Stromal cell of bone marrow (primary cell): ENCODE measurements around the gene MZT2B.
A peak's percentile ranks its signal among the peaks of the same experiment; 100 is the strongest.
"Not testable (repeated sequence)": the region's sequence is repeated elsewhere in the genome, so short reads cannot be mapped to it uniquely, and the experiment has no call there.

Source experiments
- DNase-seq: peaks from one replicate; pipeline ENCODE4 v3.0.0-alpha.2; 2012; ENCODE audit warnings: low read depth

The MZT2B gene

DNA sequence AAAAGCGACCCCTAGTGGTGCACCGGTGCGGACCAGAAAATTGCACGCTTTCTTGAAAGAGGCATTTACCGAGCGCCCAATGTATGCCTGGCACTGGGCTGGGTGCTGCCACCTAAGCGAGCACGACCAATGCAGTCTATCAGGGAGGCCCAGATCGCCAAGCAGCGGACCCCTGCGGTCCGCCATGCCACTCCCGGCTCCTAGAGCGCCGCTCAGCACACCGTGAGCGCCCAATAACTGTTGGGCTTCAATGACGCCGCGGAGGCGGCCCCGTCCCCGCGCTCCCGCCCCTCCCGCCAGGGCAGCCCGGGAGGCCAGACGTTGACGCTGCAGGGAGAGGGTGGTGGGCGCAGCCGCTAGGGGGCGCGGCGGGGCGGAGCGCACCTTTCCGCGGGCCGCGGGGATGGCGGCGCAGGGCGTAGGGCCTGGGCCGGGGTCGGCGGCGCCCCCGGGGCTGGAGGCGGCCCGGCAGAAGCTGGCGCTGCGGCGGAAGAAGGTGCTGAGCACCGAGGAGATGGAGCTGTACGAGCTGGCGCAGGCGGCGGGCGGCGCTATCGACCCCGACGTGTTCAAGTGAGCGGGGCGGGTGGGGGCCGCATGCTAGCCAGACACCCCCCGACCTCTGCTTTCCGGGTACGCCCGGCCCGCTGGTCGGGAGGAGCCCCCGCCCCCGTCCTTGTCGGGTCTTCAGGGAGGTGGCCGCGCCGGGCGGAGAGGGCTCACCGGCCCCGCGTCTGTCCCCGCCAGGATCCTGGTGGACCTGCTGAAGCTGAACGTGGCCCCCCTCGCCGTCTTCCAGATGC is at the start of gene MZT2B:
Gene MZT2B (plus strand): TSS at position 383 of the 803 bp plus-strand sequence. CDS start 21 bp downstream, at position 404.
- peak; percentile 61 for DNase-seq

DNA sequence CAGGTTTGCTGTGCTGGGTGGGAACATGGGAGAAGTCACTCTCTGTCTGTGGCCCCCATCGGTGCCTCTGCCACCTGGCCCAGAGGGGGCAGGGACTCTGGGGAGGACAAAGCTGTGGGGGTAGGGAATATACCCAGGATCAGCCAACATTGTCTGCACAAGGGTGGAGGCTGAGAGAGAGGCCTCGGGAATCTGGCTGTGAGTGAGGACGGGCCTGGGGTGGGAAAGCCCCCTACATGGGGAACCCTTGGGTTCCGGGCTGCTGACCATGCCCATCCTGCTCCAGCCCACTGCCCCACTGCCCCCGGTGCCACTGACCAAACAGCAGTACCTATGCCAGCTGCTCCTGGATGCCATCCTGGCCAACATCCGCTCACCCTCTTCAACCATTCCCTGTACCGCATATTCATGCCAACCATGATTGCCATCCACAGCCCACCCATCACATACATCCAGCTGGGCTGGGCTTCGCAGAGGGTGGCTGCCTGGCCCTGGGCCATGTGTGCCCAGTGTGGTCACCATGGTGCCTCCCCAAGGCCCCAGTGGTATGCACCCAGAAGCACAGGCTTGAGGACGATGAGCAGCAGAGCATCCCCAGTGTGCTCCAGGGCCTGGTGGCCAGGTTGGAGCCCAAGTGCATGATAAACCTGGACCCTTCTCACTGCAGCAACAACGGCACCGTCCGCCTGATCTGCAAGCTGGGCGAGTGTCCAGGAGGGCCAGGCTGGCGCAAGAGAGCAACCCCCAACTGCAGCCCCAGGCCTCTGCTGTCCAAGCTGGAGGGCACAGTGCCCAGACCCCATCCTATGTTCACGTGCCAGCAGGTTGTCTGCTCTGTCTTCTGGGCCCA is 46.1 kb upstream of the MZT2B start:
- no peak for DNase-seq

- not testable (repeated sequence) for DNase-seq
Observed at GRCh38 chr2:130136546-130136945, 45.5 kb upstream of the MZT2B start.

DNA sequence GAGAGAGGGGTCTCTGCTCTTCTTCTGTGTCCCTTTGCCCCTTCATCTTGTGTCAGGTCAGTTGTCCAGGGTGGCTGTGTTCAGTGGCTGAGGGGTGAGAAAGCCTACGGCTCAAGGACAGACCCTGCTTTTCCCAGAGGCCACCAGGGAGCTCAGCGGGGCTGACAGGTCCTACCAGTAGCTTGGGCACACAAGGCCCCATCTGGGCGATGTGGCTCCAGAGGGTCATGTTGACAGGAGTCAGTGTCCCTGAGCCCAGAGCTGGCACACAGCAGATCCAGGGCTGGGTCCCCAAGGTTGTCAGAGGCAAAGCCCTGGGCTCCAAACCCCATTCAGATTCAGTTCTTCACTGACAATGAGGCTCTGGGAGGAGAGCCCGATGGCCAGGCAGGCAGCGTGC is 44.9 kb upstream of the MZT2B start:
- DNase-seq = not testable (repeated sequence)

GRCh38 chr2:130138326-130138725 is 43.7 kb upstream of the MZT2B start:
- DNase-seq = not testable (repeated sequence)

DNA sequence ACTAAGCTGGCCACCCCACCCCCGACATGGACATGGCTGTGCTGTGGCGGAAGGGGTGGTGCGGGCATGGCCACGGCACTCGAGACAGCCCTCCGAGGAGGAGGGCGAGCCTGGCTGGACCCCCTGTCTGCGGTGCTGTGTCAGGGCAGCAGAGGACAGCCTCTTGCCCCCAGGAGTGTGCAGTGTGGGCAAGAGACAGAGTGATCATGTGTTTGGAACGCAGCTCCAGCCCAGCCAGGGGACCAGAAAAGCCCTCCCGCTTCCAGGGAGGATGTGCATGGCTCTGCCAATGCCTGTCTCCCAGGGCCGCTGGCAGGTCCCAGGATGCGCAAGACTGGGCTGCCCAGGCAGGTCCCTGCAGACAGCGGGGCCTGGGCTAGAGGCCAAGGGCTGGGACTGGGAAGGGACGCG is 43.2 kb upstream of the MZT2B start:
- DNase-seq = not testable (repeated sequence)

GRCh38 chr2:130139331-130140280 is 42.5 kb upstream of the MZT2B start:
- not testable (repeated sequence) for DNase-seq

DNA sequence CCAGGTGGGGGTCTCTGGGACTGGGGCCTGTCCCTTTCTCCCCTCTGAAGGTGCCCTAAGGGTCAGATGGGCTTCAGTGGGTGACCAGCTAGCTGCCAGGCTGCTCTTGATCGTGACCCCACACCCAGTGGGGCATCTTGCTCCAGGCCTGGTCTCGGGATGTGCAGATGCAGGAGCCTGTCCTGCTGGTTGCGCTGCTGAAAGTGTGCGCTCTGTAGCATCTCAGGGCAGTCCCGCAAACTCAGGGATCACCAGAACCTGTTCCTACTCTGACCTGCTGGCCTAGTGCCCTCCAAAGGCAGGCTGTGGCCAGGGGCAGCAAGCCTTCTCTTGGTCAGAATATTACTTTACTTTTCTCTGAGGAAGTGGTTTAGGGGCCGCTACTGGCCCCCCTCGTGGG is 41.5 kb upstream of the MZT2B start:
- not testable (repeated sequence) for DNase-seq

DNA sequence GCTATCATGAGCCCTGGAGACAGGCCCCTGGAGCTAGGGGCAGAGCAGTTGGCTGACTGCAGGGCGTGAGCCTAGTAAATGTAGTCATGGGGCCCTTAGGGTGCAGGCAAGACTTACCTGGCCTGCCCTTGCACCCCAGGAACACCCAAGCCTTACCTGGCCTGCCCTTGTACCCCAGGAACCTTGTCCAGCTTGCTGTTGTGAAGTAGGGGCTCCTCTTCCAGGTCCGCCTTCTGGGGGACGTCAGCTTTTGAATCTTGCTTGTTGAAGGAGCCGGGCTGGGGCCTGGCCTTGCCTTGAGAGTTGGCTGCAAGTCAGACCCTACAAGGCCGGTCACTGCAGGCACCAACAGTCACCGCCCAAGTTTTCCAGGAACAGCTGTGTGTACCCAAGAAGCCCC is 41.1 kb upstream of the MZT2B start:
- DNase-seq = not testable (repeated sequence)

DNA sequence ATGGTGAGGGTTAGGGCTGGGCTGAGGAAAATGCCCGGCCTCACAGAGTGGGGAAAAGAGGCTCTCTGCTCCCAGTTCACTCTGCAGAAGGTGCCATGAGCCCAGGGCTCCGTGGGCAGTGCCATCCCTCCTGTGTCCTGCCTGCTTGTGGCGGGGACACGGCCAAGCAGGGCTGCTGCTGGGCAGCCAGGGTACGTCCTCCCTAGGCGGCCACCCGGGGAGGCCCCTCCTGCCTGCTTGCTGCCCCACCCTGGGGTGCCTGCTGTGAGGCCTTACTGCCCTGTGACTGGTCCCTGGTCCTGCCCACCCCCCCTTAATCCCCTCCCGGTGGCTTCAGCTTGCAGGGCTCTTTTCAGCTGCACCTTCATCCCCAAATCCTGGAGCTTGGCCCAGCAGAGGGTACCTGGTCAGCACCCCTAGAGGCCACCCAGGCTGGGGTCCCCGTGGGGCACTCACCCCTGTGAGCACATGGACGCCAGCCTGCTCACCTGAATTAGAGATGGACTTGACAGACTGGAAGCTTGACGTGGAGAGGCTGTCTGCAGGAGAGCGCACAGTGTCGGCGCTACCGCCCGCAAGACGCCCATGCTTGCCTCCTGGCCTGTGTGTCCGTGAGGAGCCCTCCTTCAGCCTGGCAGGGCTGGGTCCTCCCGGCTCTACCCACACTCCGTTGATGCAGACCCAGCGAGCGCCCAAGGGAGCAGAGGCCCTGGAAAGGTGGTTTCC is 40.3 kb upstream of the MZT2B start:
- not testable (repeated sequence) for DNase-seq

DNA sequence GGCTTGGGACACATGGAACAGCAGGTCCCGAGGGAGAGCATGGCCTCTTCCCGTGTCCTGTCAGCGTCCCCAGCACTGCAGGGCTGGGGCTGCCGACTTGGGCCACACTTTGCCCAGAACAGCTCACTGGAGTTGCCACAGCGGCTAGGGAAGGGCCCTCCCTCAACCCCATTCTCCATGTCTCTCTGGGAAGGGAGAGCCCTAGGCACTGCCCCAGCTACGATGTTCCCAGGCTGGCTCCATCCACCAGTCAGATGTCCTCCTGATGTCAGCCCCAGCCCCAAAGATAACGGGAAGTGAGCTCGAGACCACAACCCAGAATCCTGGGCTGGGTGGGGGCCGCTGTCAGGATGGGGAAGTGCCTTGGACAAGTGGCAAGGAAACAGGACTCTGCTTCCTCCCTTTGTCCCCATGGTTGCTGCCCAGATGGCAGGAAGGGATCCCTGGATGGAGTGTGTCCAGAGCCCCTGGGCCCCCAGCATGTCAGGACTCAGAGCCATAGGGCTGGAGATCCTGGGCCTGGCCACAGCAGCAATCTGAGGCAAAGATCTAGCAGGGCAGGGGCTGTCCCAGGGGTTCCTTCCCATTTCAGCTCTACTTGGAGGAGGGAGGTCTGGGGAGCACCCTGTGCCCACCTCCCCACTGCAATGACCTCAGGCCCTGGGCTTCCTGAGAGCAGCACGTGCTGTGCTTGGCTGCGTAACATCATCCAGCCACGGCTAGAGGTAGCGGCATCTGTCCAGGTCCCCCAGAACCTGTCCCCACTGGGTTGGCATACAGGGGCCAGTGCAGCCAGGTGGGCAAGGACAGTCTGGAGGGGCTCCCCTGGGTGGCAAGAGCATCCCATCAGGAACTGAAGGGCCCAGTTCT is 39.4 kb upstream of the MZT2B start:
- DNase-seq = not testable (repeated sequence)

- not testable (repeated sequence) for DNase-seq
Observed at GRCh38 chr2:130143266-130144039, 38.6 kb upstream of the MZT2B start.

DNA sequence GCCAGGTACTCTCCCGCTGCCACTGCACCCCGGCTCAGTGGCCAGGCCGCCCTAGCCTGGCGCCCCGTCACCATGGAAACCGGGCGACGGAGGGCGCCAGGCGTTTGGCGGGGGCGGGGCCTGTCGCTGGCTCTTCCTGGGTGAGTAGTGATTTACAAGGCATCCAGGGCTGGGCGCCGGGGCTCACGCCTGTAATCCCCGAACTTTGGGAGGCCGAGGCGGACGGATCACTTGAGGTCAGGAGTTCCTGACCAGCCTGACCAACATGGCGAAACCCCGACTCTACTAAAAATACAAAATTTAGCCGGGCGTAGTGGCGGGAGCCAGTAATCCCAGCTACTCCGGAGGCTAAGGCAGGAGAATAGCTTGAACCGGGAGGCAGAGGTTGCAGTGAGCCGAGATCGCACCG is 37.1 kb upstream of the MZT2B start, which contains the start of gene CCDC74B:
Gene CCDC74B (minus strand): TSS at position 107 of the 409 bp plus-strand sequence. CDS start 116 bp downstream, outside the sequence.
- DNase-seq = peak; percentile 19

- not testable (repeated sequence) for DNase-seq
Observed at GRCh38 chr2:130148515-130148914, 33.5 kb upstream of the MZT2B start.

DNA sequence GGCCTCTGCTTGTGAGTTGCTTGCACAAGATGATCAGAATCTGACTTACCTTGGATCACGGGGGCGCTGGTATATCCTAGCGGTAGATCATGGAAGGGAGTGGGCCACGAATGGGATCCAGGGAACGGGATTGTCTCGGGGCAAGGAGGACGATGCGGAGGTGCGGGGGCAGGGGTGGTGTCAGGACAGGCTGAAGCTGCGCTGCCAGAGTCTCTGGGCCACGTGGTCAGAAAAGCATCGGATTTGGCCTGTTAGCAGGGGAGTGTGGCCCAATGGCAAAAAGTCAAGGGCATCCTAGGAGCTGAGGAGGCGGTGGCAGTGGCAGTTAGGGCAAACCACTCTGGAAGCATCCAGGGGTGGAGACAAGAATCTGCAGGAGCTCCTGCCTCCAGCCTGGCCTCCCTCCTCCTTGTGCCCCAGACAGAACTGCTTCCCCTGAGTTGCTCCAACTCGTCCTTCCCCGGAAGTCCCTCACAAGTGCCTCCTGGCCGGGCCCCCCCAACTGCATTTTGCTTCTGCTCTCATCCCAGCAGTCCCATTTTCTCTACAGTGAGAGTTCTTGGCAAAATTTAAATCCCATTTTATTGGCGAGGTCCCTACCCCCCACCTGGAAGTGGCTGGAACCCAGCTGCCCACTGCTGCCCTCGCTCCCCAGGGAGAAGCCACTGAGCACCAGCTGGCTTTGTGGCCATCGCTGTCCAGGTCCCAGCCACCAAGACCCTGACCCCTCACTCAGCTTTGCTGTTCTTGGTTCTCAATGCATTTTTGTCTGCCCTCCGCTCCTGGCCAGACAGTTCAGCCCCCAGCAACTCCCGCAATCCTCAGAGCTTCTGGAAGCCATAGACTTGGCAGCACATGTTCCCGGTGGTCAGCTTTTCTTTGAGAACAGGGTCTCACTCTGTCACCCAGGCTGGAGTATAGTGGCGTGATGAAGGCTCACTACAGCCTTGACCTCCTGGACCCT is 31.6 kb upstream of the MZT2B start:
- no peak for DNase-seq

- not testable (repeated sequence) for DNase-seq
Observed at GRCh38 chr2:130151145-130151512, 30.9 kb upstream of the MZT2B start.

DNA sequence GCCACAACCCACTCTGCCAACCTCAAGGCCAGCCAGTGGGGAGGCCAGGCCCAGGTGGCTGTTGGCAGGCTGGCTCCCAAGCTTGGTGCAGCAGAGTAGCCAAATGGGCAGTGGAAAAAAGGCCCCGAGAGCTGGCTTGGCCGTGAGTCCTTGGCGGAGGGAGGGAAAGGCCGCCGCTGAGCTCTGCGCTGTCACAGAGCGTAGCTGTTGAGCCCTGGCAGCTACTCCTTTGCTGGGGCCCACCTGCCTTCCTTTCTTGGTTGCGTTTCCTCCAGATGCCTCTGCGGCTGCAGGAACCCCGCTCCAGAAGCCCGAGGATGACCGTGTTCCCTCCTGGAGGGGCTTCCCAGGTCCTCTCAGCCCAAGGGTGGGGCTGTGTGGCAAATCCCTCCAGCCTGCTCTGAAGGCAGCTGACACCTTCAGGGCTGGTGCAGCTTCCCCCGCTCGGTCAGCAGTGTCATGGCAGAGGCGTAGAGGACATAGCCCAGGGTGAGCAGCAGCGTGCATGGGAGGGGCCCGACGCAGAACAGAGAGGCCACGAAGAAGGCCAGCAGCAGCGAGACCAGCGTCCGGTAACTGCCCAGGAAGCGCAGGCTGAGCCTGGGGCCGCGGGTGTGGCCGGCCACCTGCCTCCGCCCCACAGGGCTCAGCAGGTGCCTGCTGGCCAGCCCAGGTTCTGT is 29.8 kb upstream of the MZT2B start:
- not testable (repeated sequence) for DNase-seq
